Measurements from ENCODE around the gene PAM16.

GRCh38 chr16:4387781-4388180 lies 36.7 kb upstream of the PAM16 start:
- TF ChIP-seq SRF (IDR thresholded peaks at IDR 0.05; ENCODE audit: low read depth, low read length): no peak
- TF ChIP-seq ATF2 (IDR thresholded peaks at IDR 0.05; ENCODE audit: low read length): no peak
- no peak for TF ChIP-seq CTCF (IDR thresholded peaks at IDR 0.05; ENCODE audit: control extremely low read depth in 1 of 3, insufficient read depth in 1 of 3, low read depth in 1 of 3, low read length in 3 of 3)
